ENCODE measurements around the gene UPK3A. TPM values are rescaled to one million over a fixed set of nuclear protein-coding genes. Genes with fewer than 3 reads are reported as not detected.
"Not testable (repeated sequence)": the region's sequence is repeated elsewhere in the genome, so short reads cannot be mapped to it uniquely, and the experiment has no call there.

The UPK3A gene
- total RNA-seq, 1 donor from 2014 or later, result not detected

DNA sequence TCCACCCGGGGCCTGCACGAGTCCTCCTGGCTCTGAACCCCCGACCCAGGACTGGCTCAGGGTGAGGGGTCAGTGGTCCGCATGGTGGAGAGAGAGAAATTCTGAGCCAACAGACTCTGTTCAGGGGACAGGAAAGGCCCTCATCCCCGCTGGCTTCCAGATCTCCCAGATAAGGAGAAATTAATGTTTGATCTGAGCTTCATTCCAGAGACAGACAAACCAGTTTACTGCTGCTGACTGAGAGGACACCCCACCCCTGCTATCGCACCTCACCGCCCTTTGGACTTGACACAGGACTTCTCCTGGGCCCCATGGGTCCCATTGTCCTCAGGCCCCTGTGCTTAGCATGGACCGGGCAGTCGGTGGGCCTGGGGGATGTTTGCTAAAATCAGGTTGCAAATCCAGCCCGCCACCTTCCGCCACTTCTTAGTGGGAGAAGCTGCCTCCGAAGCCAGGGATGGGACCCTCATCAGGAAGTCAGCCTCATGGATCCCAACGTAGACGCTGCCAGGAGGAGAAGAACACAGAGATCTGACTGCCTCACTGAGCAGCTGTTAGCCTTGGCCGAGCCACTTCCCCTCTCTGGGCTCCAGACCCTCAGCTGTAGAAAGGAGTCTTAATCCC, 11.2 kb upstream of the UPK3A start:
- TF ChIP-seq, protein P1, sequence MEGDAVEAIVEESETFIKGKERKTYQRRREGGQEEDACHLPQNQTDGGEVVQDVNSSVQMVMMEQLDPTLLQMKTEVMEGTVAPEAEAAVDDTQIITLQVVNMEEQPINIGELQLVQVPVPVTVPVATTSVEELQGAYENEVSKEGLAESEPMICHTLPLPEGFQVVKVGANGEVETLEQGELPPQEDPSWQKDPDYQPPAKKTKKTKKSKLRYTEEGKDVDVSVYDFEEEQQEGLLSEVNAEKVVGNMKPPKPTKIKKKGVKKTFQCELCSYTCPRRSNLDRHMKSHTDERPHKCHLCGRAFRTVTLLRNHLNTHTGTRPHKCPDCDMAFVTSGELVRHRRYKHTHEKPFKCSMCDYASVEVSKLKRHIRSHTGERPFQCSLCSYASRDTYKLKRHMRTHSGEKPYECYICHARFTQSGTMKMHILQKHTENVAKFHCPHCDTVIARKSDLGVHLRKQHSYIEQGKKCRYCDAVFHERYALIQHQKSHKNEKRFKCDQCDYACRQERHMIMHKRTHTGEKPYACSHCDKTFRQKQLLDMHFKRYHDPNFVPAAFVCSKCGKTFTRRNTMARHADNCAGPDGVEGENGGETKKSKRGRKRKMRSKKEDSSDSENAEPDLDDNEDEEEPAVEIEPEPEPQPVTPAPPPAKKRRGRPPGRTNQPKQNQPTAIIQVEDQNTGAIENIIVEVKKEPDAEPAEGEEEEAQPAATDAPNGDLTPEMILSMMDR (conservative IDR thresholded peaks at IDR 0.05), result no peak
- peaks cover 20% of the 10 kb centered on the region for H3K27me3 Mint-ChIP-seq (ENCODE audit: low read depth)
- H3K9me3 Mint-ChIP-seq, result no peaks in the 10 kb centered on the region
- H3K4me1 Mint-ChIP-seq, result peaks cover 24% of the 10 kb centered on the region
- DNase-seq (ENCODE audit: low read depth, low spot score), result no peak
- H3K4me3 Mint-ChIP-seq, result no peak overlapping the region
- no peaks in the 10 kb centered on the region for H3K36me3 Mint-ChIP-seq (ENCODE audit: low read depth)
- H3K27ac Mint-ChIP-seq (ENCODE audit: unreplicated experiment), result no peak overlapping the region

DNA sequence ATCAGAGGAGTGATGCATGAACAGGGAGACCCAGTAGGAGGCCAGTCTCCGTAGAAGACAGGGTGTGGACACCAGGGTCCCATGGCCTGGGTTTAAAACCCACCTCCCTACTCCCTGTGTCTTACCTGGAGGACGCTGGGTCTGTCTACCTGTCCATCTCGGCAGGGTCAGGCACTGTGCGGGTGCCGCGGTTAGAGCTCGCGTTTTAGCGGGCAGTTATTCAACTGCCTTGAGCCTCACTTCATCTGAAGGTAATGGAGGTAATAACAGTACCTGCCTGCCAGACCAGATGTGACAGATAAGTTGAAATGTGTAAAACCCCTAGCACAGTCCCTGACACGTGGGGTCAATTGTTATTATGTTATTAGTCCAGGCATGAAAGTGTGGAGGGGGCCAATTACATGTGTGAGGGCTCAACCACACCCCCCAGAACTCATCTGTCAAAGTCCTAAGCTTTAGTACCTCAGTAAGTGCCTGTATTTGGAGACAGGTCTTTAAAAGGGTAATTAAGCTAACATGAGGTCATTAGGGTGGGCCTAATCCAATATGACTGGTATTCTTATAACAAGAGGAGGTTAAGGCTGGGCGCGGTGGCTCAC, 8.1 kb upstream of the UPK3A start:
- Mint-ChIP-seq H3K27me3 (ENCODE audit: low read depth) (peaks cover 19% of the 10 kb centered on the region), H3K4me1 (peaks cover 14% of the 10 kb centered on the region), H3K27ac (ENCODE audit: unreplicated experiment) (no peak overlapping the region), H3K9me3 (no peaks in the 10 kb centered on the region), H3K4me3 (no peak overlapping the region), H3K36me3 (ENCODE audit: low read depth) (no peaks in the 10 kb centered on the region)
- DNase-seq (ENCODE audit: low read depth, low spot score), result no peak
- TF ChIP-seq, protein P1 (conservative IDR thresholded peaks at IDR 0.05), result no peak

DNA sequence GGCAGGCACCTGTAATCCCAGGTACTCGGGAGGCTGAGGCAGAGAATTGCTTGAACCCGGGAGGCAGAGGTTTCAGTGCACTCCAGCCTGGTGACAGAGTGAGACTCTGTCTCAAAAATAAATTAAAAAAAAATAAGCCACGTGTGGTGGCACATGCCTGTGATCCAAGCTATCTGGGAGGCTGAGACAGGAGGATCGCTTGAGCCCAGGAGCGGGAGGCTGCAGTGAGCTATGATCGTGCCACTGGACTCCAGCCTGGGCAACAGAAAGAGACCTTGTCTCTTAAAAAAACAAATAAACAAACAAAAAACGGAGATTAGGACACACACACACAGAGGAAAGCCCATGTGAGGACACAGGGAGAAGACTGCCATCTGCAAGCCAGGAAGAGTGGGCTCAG, 7.0 kb upstream of the UPK3A start:
- DNase-seq (ENCODE audit: low read depth, low spot score); H3K4me1 Mint-ChIP-seq; H3K36me3 Mint-ChIP-seq (ENCODE audit: low read depth); H3K9me3 Mint-ChIP-seq; H3K4me3 Mint-ChIP-seq; H3K27ac Mint-ChIP-seq (ENCODE audit: unreplicated experiment): not testable (repeated sequence)
- peaks cover 27% of the 10 kb centered on the region for H3K27me3 Mint-ChIP-seq (ENCODE audit: low read depth)

DNA sequence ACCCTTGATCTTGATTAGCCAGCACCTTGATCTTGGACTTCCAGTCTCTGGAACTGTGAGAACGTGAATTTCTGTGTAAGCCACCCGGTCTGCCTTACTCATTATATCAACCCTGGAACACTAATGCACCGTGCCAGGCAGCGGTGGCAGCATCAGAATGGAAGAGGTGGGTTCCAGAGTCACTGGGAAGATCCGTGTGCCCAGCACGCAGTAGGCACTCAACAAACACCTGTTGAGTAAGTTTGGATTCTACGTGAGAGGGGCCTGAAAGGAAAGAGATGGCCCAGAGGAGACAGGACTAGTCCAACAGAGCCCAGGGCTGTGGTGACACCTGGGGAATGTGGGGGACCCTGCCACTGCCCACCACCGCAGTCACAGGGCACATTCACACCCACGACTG, 6.6 kb upstream of the UPK3A start:
- H3K4me3 Mint-ChIP-seq, result no peak overlapping the region
- no peak overlapping the region for H3K27ac Mint-ChIP-seq (ENCODE audit: unreplicated experiment)
- TF ChIP-seq, protein P1 (conservative IDR thresholded peaks at IDR 0.05), result no peak
- no peaks in the 10 kb centered on the region for H3K36me3 Mint-ChIP-seq (ENCODE audit: low read depth)
- no peak for DNase-seq (ENCODE audit: low read depth, low spot score)
- H3K27me3 Mint-ChIP-seq (ENCODE audit: low read depth), result peaks cover 32% of the 10 kb centered on the region
- H3K9me3 Mint-ChIP-seq, result no peaks in the 10 kb centered on the region
- H3K4me1 Mint-ChIP-seq, result peaks cover 8% of the 10 kb centered on the region

DNA sequence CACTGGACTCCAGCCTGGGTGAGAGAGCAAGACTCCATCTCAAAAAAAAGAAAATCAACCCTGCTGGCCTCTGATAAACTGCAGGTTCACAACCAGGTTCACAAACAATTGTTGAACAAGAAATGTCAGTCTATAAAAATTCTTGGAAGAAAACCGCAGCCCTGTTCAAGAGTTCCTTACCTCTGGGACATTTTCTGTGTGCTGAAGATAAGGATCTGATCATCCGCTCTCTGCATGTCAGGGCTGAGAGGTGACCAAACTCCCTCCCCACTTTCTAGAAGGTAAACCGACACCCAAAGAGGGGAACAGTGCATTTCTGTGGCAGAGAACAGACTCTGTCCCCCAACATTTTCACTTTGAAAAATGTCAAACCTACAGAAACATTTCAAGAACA, 4.2 kb upstream of the UPK3A start:
- Mint-ChIP-seq H3K27me3 (ENCODE audit: low read depth) (peaks cover 54% of the 10 kb centered on the region), H3K4me1 (peaks cover 8% of the 10 kb centered on the region), H3K9me3 (no peaks in the 10 kb centered on the region), H3K36me3 (ENCODE audit: low read depth) (no peaks in the 10 kb centered on the region), H3K27ac (ENCODE audit: unreplicated experiment) (no peak overlapping the region), H3K4me3 (no peak overlapping the region)
- TF ChIP-seq, protein P1 (conservative IDR thresholded peaks at IDR 0.05), result no peak
- DNase-seq (ENCODE audit: low read depth, low spot score), result no peak

DNA sequence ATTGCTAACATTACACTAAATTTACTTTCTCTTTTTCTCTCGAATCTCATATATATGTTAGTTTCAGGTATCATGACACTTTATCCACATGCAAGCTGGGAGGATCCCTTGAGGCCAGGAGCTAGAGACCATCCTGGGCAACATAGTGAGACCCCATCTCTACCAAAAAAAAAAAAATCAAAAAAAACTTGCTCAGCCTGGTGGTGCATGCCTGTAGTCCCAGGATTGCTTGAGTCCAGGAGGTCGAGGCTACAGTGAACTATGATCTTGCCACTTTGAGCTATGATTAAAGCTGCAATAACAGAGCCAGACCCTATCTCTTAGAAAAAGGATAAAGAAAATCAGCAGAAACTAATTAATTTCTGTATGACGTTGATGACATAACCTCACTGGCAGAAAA, 3.7 kb upstream of the UPK3A start:
- H3K36me3 Mint-ChIP-seq (ENCODE audit: low read depth), result no peaks in the 10 kb centered on the region
- TF ChIP-seq, protein P1 (conservative IDR thresholded peaks at IDR 0.05), result no peak
- H3K27me3 Mint-ChIP-seq (ENCODE audit: low read depth), result peaks cover 56% of the 10 kb centered on the region
- H3K4me3 Mint-ChIP-seq, result no peak overlapping the region
- DNase-seq (ENCODE audit: low read depth, low spot score), result no peak
- H3K9me3 Mint-ChIP-seq, result no peaks in the 10 kb centered on the region
- no peak overlapping the region for H3K27ac Mint-ChIP-seq (ENCODE audit: unreplicated experiment)
- peaks cover 8% of the 10 kb centered on the region for H3K4me1 Mint-ChIP-seq

Measured in neural crest cell (in vitro differentiated cells).